Measurements from ENCODE around the gene STX2.
"Not testable (repeated sequence)": the region's sequence is repeated elsewhere in the genome, so short reads cannot be mapped to it uniquely, and the experiment has no call there.

The STX2 gene

DNA sequence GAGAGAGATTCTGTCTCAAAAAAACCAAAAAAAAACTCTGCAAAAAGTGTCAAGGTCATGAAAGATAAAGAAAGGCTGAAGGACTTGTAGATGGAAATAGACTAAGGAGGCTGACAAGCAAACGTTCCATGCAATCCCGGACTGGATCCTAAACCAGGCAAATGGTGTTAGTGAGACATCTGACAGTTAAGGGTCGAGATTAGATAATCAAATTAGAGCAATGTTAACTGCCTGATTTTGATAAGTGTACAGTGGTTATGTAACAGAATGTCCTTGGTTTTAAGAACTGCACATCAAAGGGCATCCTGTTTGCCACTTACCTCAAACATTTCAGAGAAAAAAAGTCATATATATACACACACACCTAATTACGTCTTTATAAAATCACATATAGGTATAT, 29.4 kb upstream of the STX2 start:
- DNase-seq, result no peak

- no peak for DNase-seq
Measured at GRCh38 chr12:130863298-130863697, 24.2 kb upstream of the STX2 start.

DNA sequence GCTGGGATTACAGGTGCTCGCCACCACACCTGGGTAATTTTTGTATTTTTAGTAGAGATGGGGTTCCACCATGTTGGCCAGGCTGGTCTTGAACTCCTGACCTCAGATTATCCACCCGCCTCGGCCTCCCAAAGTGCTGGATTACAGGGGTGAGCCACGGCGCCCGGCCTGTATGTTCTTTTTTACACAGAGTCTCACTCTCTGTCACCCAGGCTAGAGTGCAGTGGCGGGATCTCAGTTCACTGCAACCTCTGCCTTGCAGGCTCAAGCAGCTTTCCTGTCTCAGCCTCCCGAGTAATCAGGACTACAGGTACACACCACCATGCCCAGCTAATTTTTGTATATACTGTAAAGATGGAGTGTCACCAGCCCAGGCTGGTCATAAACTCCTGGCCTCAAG, 23.7 kb upstream of the STX2 start:
- DNase-seq, result not testable (repeated sequence)

DNA sequence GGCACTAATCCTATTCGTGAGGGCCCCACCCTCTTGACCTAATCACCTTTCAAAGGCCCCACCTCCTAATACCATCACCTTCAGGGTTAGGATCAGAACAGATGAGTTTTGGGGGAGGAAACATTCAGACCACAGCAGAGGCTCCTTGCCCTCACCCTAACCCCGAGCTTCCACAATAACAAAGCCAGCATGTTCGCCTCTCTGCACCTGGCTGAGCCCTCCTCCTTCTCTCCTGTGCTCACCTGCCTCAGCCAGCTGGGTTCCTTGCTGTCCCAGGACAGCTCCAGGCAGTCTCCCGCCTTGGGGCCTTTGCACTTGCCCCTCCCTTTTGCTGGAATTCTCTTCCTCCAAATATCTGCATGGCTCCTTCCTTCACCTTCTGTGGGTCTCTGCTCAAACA, 23.1 kb upstream of the STX2 start:
- DNase-seq, result no peak

GRCh38 chr12:130860311-130860710, 21.3 kb upstream of the STX2 start:
- no peak for DNase-seq

DNA sequence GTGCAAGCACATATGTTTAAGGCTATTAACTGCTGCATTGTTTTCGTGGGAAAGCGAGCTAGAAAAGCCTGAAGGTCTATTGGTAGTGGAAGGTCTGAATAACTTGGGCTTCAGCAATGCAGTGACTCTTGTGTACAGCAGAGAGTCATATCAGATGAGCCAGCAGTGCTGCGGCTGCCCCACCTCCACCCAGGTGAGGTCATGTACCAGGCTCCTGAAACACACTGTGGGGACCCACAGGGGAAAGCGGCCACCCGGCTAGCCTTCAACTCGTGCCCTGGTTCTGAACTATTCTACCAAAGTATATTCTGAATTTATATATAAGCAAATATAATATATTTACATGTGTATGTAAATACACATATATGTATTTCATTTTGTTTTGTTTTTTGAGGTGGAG, 20.1 kb upstream of the STX2 start:
- DNase-seq, result no peak

DNA sequence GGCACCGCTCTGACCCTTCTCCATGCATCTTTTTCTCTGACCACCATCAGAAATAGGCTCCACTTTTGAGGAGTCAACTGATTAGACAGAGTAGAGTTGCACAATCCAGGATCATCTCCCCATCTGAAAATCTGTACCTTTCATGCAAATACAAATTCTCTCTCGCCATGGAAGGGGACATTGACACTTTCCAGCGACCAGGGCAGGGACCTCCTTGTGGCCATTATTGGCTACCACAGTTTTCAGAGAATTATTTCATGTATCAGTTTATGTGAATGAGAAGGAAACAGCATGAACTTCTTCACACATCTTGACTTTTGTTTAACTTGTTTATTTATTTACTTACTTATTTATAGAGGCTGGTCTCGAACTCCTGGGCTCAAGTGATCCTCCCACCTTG, 19.0 kb upstream of the STX2 start:
- no peak for DNase-seq

GRCh38 chr12:130856088-130856487, 17.0 kb upstream of the STX2 start:
- DNase-seq, result no peak

DNA sequence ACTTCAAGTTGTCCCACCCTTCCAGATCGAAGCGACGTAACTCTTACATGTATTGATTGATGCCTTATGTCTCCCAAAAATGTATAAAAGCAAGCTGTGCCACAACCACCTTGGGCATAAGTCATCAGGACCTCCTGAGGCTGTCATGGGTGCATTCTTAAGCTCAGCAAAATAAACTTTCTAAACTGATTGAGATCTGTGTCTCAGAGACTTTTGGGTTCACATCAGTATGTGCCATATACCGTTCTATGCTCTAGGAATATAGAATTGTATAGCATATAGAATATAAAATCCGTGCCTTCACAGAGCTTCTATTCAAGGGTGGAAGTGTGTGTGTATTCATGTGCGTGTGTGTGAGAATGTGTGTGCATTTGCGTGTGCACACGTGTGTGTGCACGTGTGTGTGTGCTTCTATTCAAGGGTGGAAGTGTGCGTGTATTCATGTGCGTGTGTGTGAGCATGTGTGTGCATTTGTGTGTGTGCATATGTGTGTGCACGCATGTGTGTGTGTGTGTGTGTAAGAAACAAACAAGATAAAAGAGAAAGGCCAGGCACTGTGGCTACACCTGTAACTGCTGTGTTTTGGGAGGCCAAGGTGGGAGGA, 11.5 kb upstream of the STX2 start:
- no peak for DNase-seq

- DNase-seq, result no peak
Measured at GRCh38 chr12:130849561-130850417, 10.7 kb upstream of the STX2 start.

DNA sequence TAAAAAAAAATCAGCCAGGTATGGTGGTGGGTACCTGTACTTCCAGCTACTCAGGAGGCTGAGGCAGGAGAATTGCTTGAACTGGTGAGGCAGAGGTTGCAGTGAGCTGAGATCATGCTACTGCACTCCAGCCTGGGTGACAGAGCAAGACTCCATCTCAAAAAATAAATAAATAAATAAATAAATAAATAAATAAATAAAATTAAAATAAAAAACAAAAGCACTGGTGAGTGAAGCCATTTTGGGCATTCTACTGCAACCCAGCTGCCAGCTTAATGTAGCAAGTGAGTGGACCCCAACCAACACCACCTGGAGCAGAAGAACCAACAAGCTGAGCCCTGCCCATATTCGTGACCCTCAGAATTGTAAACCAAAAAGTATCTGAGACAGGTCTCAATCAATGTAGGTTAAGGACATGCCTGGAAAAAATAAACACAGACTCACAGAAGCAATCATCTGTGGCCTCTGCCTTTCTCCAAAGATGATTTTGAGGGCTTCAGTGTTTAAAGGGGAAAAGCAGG, 9.8 kb upstream of the STX2 start:
- DNase-seq, result not testable (repeated sequence)

DNA sequence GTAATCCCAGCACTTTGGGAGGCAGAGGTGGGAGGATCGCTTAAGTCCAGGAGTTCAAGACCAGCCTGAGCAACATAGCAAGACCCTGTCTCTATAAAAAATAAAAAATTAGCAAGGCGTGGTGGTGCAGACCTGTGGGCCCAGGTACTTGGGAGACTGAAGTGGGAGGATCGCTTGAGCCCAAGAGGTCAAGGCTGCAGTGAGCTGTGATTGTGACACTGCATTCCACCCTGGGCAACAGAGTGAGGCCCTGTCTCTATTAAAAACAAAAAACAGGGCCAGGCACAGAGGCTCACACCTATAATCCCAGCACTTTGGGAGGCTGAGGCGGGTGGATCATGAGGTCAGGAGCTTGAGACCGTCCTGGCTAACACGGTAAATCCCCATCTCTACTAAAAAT, 9.1 kb upstream of the STX2 start:
- not testable (repeated sequence) for DNase-seq

GRCh38 chr12:130847112-130847511, 8.1 kb upstream of the STX2 start:
- no peak for DNase-seq

DNA sequence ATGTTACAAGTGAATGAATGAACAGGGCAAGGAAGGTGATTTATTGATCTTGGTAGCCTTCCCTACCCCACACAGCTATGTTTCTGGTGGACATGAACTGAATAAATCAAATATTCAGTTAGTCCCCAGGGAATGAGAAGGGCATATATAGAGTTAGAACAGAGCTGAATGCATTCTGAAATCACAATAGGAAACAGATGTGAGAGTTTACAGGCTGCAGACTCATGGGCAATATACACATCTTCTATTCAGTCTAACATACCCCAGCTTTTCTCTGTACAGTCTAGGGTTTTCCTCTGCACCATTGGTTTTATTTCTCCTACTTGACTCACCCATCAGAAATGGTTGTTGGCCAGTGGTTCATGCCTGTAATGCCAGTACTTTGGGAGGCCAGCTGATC, 7.3 kb upstream of the STX2 start:
- DNase-seq, result no peak

DNA sequence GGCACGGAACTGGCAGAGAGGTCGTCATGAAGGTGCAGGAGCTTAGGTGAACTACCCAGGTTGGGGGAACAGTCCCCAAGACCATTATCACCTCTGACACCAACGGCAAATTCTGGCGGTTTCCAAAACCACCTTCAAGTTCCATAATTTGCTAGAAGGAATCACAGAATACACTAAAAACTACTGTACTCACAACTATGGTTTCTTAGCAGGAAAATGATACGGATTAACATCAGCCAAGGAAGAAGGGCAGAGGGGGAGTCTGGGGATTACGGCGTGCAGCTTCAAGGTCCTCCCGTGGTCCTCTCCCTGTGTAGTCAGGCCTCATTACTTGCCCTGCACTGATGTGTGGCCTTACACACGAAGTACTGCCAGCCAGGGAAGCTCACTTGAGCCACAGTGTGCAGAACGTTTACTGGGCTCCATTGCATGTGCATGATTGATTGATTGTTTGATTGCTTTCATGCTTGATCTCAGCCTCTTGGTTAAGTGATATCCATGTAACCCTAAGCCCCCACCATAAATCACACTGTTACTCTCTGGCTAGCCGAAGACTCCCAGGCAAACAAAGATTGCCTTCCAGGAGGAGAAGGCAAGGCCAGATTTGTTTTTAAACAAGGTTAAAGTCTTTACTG, 837 bp upstream of the STX2 start:
- no peak for DNase-seq

DNA sequence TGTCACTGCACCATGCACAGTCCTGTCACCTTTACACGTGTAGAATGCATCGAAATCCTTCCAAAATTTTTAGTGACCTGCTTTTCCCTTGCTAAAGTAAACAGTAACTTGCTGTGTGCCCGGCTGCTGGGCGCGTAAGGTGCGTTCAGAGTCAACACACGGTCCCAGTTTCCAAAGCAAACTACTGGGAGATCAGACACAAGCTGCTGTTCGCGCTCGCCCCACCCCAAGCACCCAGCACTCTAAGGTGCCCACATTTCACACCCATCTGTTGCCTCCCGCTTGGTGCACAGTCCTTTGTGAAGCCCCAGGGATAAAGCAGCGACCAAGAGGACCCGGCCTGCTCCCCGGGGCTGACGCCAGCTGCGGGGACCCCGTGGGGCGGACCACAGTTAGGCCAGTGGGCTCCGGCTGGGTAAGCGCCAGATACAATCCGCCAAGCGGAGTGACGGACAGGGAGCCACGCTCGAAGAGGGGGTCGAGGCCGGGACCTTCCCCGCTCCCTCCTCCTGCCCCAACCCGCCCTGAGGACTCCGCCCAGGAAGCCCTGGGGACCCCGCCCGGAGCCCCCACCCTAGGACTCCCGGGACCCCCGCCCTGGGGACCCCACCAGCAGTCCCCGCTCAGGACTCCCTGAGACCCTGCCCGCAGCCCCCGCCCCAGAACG, 633 bp downstream of the STX2 start:
- no peak for DNase-seq

- no peak for DNase-seq
Measured at GRCh38 chr12:130835436-130835835, 3.6 kb downstream of the STX2 start.

DNA sequence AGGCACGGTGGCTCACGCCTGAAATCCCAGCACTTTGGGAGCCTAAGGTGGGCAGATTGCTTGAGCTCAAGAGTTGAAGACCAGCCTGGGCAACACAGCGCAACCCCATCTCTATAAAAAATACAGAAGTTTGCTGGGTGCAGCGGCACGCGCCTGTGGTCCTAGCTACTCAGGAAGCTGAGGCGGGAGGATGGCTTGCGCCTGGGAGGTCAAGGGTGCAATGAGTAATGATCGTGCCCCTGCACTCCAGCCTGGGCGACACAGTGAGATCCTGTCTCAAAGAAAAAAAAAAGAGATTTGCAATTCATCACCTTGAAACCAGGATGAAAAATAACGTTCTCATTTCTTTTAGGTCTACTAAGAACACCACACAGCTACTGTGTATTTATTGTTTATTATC, 4.0 kb downstream of the STX2 start:
- no peak for DNase-seq

- no peak for DNase-seq
Measured at GRCh38 chr12:130832561-130833209, 6.4 kb downstream of the STX2 start.

GRCh38 chr12:130831876-130832405, 7.1 kb downstream of the STX2 start:
- no peak for DNase-seq

GRCh38 chr12:130831246-130831645, 7.8 kb downstream of the STX2 start:
- DNase-seq, result no peak

DNA sequence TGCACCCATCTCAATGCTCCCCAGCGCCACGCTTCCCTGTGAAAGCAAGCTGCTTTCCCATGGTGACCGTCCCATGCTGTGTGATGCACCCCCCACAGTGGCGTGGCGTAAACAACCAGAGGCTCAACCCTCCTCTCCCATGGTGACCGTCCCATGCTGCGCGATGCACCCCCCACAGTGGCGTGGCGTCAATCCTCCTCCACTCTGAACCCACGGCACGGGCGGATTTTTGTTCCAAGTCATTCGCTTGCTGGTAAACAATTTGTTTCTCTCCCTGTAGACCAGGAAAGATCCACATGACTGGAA, 8.9 kb downstream of the STX2 start:
- no peak for DNase-seq

Data from stimulated activated CD4-positive, alpha-beta T cell treated with anti-CD3 and anti-CD28 coated beads, Interleukin-1b, Interleukin-23, amount 100 ng/mL, for 48 hours (primary cell).